Erythroblast (primary cell): ENCODE data around the gene UBR2.

Experiments
- GATA1 ChIP-seq: IDR thresholded peaks from 2 replicates; pipeline ENCODE4 v1.6.1; 2011; ENCODE audit warnings: low read depth, mild to moderate bottlenecking, control low read depth, low read length, moderate library complexity
- POLR2A ChIP-seq: IDR thresholded peaks from 2 replicates; pipeline ENCODE4 v1.6.1; 2011; ENCODE audit warnings: mild to moderate bottlenecking, low read length

DNA sequence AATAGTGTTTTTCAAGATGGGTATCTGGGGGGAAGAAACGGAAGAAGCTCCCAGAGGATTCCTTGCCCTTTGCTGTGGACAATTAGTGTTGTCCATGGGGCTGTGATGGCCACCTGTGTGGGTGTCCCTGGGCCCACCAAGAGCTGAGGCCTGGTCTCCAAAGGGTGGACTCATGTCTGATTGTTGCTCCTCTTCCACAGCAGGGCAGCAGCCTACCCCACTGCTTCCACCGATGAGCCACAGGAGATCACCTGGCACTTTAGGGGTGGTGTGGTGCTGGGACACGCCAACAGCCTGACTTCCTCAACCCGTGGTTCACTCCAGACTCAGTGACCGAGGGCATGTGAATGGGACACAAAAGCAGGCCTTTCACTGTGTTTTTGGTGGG is 133.4 kb downstream of the UBR2 start:
- TF ChIP-seq POLR2A (no peak), GATA1 (no peak)
